AG04449 (cell line): ENCODE results near the gene STK33.

ENCODE experiments used
- CTCF ChIA-PET: fragments of 350-600 bp; formaldehyde crosslinking; extraction: SDS; loops from one replicate; lab custom pipeline; 2021; ENCODE audit warnings: antibody characterized with exemption; lab: Yijun Ruan, JAX
- POLR2A ChIA-PET: fragments of 400-600, 350-600 bp; formaldehyde crosslinking; extraction: SDS; loops from one replicate; lab custom pipeline; 2020; ENCODE audit warnings: antibody characterized with exemption, inconsistent platforms; lab: Yijun Ruan, JAX
- DNase-seq: peaks from one replicate; pipeline ENCODE4 v3.0.0-alpha.2; 2010; ENCODE audit warnings: low read depth, low spot score
- H3K4me3 ChIP-seq: 2 replicates; pipeline ENCODE4 v1.5.1; 2011; ENCODE audit warnings: low read depth, mild to moderate bottlenecking, control low read depth, low read length
- TF ChIP-seq, protein P1 (sequence below): IDR thresholded peaks from one replicate; pipeline ENCODE4 v1.5.1; 2011; ENCODE audit warnings: mild to moderate bottlenecking, moderate library complexity, low read length, control low read depth, inconsistent platforms; ENCODE audit not compliant: insufficient read depth; ENCODE audit errors: missing control alignments

Gene STK33

DNA sequence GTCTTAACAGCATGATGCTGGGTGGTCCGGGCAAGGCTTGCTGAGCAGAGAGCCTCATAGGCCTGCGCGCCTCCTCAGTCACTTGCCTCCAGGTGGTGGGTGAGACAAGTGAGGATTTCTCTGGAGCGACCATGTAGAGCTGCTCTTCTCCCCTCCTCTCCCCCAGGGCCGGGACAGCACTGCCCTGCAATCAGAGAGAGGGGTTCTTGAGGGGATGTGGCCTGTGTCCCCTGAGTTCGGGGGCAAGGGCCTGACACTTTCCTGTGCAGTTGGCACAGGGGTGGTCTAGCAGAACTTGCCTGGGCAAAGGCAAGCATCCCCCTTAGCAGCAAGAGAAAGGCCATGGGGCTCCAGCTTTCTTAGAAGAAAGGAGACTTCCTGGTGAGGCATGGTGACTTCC, 234.5 kb downstream of the STK33 start:
- no peak for DNase-seq
- no peak overlapping the region for H3K4me3 ChIP-seq
- CTCF ChIA-PET = no interaction called here
- TF ChIP-seq, protein P1, sequence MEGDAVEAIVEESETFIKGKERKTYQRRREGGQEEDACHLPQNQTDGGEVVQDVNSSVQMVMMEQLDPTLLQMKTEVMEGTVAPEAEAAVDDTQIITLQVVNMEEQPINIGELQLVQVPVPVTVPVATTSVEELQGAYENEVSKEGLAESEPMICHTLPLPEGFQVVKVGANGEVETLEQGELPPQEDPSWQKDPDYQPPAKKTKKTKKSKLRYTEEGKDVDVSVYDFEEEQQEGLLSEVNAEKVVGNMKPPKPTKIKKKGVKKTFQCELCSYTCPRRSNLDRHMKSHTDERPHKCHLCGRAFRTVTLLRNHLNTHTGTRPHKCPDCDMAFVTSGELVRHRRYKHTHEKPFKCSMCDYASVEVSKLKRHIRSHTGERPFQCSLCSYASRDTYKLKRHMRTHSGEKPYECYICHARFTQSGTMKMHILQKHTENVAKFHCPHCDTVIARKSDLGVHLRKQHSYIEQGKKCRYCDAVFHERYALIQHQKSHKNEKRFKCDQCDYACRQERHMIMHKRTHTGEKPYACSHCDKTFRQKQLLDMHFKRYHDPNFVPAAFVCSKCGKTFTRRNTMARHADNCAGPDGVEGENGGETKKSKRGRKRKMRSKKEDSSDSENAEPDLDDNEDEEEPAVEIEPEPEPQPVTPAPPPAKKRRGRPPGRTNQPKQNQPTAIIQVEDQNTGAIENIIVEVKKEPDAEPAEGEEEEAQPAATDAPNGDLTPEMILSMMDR = no peak
- POLR2A ChIA-PET = no interaction called here

DNA sequence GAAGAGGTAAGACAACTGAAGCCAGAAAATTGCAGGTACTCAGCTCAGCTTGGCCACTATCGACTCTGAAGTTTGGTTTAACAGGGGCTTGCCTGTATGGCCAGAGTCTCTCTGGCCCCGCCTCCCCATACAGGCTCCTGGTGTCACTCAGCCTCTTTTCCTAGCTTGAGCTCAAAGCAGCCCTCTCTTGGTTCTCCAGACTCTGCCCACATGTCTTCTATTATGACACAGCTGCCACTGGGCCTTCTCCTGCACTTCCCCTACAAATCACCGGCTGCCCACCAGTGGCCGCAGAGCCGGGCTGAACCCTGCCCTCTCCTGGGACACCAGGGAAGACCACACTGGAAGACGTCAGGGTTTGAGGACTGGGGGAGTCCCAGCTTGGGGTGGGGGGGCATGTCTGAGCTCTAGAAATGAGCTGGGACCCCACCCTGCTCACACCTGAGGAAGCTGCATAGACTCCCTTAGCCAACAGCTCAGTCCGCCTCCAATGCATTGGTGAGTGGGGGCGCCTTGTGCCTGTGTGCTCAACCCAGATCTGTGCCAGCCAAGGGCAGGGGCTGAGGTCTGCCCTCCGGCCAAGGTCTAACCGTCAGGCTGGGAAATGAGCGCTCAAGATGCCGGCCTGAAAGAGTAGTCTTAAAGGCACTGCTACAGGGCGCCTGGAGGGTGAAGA, 236.0 kb downstream of the STK33 start:
- CTCF ChIA-PET = interaction anchor here (1.3 kb wide), 1 partner anchor 32 kb away, joined by 4 read pairs; no protein-coding TSS in a partner anchor

DNA sequence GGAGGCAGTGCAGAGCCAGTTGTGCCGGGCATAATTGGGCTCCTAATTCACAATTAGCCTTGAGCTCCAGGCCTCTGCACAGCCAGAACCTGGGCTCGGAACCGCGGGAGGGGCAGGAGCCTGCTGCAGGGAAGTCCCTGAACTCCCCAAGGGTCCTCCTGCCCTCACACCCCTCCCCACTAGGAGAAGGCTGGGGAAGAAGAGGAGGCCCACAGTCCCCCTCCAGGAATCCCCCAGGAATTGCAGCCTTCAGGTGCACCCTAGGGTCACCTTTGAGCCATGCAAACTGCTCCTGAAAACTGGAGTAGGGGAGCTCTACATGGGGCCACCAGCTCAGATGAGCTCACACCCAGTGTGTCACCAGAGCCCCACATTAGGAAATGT, 236.5 kb downstream of the STK33 start:
- TF ChIP-seq, protein P1 = no peak
- no peak overlapping the region for H3K4me3 ChIP-seq
- DNase-seq = no peak
- POLR2A ChIA-PET = interaction anchor here (0.5 kb wide), 1 partner anchor 505 kb away, joined by 4 read pairs; no protein-coding TSS in a partner anchor
- CTCF ChIA-PET = interaction anchor here (1.3 kb wide), 1 partner anchor 32 kb away, joined by 4 read pairs; no protein-coding TSS in a partner anchor

More for the DNA sequence above, 236.0 kb downstream of the STK33 start:
- TF ChIP-seq, protein P1 = no peak
- no peak for DNase-seq
- POLR2A ChIA-PET = interaction anchor here (0.5 kb wide), 1 partner anchor 505 kb away, joined by 4 read pairs; no protein-coding TSS in a partner anchor
- H3K4me3 ChIP-seq = no peak overlapping the region

DNA sequence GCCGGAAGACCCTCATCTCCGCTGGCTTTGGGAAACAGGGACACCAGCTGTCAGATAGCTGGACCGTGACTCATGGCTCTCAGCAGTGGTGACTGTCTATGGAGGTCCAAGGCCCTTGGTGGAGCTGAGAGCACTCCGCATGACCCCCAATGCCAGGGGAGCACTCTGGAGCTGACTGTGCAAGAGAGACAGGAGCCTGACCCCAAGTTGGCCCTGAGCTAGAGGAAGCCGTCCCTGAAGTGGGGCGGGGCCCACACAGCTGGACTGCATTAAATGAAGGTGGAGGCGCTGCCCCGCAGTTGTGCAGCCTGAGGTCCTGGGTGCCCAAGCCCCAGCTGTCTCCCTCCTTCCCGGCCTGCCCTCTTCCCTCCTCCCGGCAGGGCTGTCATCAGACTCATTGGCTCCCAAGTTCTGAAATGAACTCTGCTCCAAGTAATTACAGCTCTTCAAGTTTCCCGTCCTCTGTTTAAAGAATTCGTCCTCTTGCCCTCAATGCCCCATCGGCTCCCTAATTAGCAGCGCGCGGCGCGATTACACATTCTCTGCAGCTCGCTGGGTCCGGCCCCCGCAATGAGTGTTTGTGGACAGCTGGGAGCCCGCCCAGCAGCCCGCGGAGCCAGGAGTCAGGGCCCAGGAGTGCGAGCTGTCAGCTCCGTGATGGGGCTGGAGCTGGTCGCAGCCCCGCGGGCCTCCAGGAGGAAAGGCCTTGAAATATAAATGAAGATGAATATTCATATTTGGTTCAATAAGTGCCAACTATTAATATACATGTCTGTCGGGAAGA, 237.1 kb downstream of the STK33 start:
- TF ChIP-seq, protein P1 = no peak
- H3K4me3 ChIP-seq = no peak overlapping the region
- DNase-seq = no peak
- CTCF ChIA-PET = interaction anchor here (1.2 to 1.3 kb wide), 2 partner anchors 15 to 31 kb away, joined by 3 to 4 read pairs; no protein-coding TSS in a partner anchor
- POLR2A ChIA-PET = interaction anchor here (0.5 kb wide), 1 partner anchor 506 kb away, joined by 4 read pairs; no protein-coding TSS in a partner anchor

DNA sequence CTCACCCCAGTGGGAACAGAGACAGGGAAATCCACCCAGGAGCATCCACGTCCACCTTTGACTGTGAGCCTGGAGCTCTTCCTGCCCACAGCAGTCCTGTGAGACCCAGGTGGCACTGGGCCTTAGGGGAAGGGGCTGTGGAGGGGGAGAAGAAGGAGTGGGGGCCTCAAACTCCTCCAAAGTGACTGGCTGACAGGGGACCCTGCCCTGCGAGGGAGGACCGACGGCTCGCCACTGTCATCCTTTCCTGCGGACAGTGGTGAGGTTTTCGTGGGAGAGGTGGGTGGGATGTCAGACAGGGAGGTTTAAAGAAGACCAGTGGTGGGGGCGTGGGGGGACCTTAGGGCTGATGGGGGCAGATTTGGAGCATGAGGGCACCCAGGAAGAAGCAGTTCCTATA, 237.8 kb downstream of the STK33 start:
- DNase-seq = no peak
- no peak overlapping the region for H3K4me3 ChIP-seq
- ChIA-PET POLR2A (no interaction called here), CTCF (interaction anchor here (0.7 to 1.2 kb wide), 3 partner anchors 14 to 93 kb away, joined by 3 read pairs; no protein-coding TSS in a partner anchor)
- TF ChIP-seq, protein P1 = no peak

DNA sequence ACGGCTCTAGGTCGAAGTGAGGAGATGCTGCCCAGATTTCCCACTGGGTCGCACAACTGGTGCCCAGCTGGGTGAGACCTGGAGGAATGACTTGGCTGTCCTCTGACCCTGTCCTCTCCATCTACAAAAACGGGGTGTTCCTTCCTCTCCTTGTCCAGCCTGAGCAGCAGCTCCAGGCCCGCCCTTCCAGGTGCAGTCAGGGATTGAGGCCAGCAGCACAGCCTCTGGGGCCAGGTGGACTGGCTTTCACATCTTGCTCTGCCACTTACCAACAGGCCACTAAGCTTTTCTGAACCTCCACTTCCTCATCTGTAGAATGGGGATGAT, 238.6 kb downstream of the STK33 start:
- ChIA-PET CTCF (interaction anchor here (0.7 to 1.6 kb wide), 6 partner anchors 11 to 349 kb away, joined by 3 to 5 read pairs (median 3); no protein-coding TSS in a partner anchor), POLR2A (no interaction called here)
- DNase-seq = no peak
- TF ChIP-seq, protein P1 = no peak
- no peak overlapping the region for H3K4me3 ChIP-seq
